ENCODE data around the gene SLC22A5. TPM values are rescaled to one million over a fixed set of nuclear protein-coding genes. Genes with fewer than 3 reads are reported as not detected.

The SLC22A5 gene
- total and polyA plus RNA-seq, 12 donors, result 10.3 to 36.8 (median 13.8) TPM

- H3K9me3 ChIP-seq, result peaks cover 0 to 4% (median 0%) of the 10 kb centered on the region in 11 donors
- peaks cover 20 to 100% (median 94%) of the 10 kb centered on the region in 9 donors for H3K4me1 ChIP-seq
- peak overlapping the region; percentile 46 to 100 (median 88) for H3K27ac ChIP-seq
- ATAC-seq (no peak), DNase-seq (no peak)
- TF ChIP-seq CTCF (IDR thresholded peaks at IDR 0.05), result no peak
- peaks cover 0 to 23% (median 0%) of the 10 kb centered on the region in 9 donors for H3K36me3 ChIP-seq
- H3K4me3 ChIP-seq, result no peak overlapping the region
- intact Hi-C loops (cut with DNase I), result loop anchor here in 3 of 10 donors (5.0 kb wide), 3 partner anchors 70 to 85 kb away; partner anchors contain the start of gene IRF1 (in 1 of the 3)
- WGBS, 2 donors, result 59 to 69% methylated on average over 6 of the region's 6 CpGs
- no peaks in the 10 kb centered on the region for H3K27me3 ChIP-seq
Observed at GRCh38 chr5:132417461-132417860, 48.0 kb downstream of the SLC22A5 start.

- H3K27me3 ChIP-seq, result no peaks in the 10 kb centered on the region
- no peak overlapping the region for H3K4me3 ChIP-seq
- peak overlapping the region; percentile 46 to 100 (median 88) for H3K27ac ChIP-seq
- intact Hi-C loops (cut with DNase I), result loop anchor here in 5 of 10 donors (2.0 to 5.0 kb wide), 5 partner anchors 69 to 84 kb away; partner anchors contain the start of gene IRF1 (in 2 of the 5)
- ATAC-seq (peak in 3 of 8 donors; percentile 24 to 72 (median 53)), DNase-seq (no peak)
- H3K36me3 ChIP-seq, result peaks cover 0 to 28% (median 0%) of the 10 kb centered on the region in 9 donors
- no peak for TF ChIP-seq CTCF (IDR thresholded peaks at IDR 0.05)
- WGBS, 2 donors, result 60 to 74% methylated on average over 4 of the region's 4 CpGs
- H3K9me3 ChIP-seq, result peaks cover 0 to 4% (median 0%) of the 10 kb centered on the region in 11 donors
- peaks cover 23 to 100% (median 94%) of the 10 kb centered on the region in 9 donors for H3K4me1 ChIP-seq
Observed at GRCh38 chr5:132417889-132418485, 48.5 kb downstream of the SLC22A5 start.

- TF ChIP-seq CTCF (IDR thresholded peaks at IDR 0.05), result no peak
- Histone ChIP-seq H3K4me3 (no peak overlapping the region), H3K27ac (peak overlapping the region in 9 of 10 donors; percentile 62 to 100 (median 91)), H3K36me3 (peaks cover 0 to 37% (median 0%) of the 10 kb centered on the region in 9 donors), H3K4me1 (peaks cover 30 to 100% (median 94%) of the 10 kb centered on the region in 9 donors), H3K9me3 (no peaks in the 10 kb centered on the region), H3K27me3 (no peaks in the 10 kb centered on the region)
- no peak for DNase-seq
- 72 to 81% methylated on average over 2 of the region's 2 CpGs for WGBS, 2 donors
- ATAC-seq, result no peak
- intact Hi-C loops (cut with DNase I), result loop anchor here in 5 of 10 donors (2.0 to 5.0 kb wide), 5 partner anchors 68 to 83 kb away; partner anchors contain the start of gene IRF1 (in 2 of the 5)
Observed at GRCh38 chr5:132418881-132419280, 49.4 kb downstream of the SLC22A5 start.

GRCh38 chr5:132419502-132420468 is 50.3 kb downstream of the SLC22A5 start:
- DNase-seq (peak; percentile 73 to 78), ATAC-seq (peak; percentile 50 to 82 (median 68))
- peak; percentile 79 to 93 (median 89) for TF ChIP-seq CTCF (IDR thresholded peaks at IDR 0.05)
- H3K36me3 ChIP-seq, result peaks cover 0 to 39% (median 0%) of the 10 kb centered on the region in 9 donors
- peak overlapping the region in 9 of 10 donors; percentile 72 to 100 (median 86) for H3K27ac ChIP-seq
- no peaks in the 10 kb centered on the region for H3K9me3 ChIP-seq
- intact Hi-C loops (cut with DNase I), result loop anchor here in 9 of 10 donors (2.0 to 5.0 kb wide), 6 partner anchors 48 to 83 kb away; partner anchors contain the start of gene IRF1 (in 4 of the 9)
- no peaks in the 10 kb centered on the region for H3K27me3 ChIP-seq
- H3K4me3 ChIP-seq, result peak overlapping the region in 2 of 10 donors; percentile 10 to 15
- WGBS, 2 donors, result 25 to 26% methylated on average over 12 of the region's 12 CpGs
- H3K4me1 ChIP-seq, result peaks cover 35 to 100% (median 94%) of the 10 kb centered on the region in 9 donors

All from heart right ventricle (tissue), 16 donors.